GM19372 (cell line): ENCODE measurements around the gene ERCC3.

Source experiments
- ATAC-seq: cut with Tn5 transposase; IDR thresholded peaks from one replicate; pipeline ENCODE4 v1.9.1; 2021; ENCODE audit warnings: mild to moderate bottlenecking, low read depth, moderate library complexity; ENCODE audit not compliant: unreplicated experiment

Gene ERCC3

DNA sequence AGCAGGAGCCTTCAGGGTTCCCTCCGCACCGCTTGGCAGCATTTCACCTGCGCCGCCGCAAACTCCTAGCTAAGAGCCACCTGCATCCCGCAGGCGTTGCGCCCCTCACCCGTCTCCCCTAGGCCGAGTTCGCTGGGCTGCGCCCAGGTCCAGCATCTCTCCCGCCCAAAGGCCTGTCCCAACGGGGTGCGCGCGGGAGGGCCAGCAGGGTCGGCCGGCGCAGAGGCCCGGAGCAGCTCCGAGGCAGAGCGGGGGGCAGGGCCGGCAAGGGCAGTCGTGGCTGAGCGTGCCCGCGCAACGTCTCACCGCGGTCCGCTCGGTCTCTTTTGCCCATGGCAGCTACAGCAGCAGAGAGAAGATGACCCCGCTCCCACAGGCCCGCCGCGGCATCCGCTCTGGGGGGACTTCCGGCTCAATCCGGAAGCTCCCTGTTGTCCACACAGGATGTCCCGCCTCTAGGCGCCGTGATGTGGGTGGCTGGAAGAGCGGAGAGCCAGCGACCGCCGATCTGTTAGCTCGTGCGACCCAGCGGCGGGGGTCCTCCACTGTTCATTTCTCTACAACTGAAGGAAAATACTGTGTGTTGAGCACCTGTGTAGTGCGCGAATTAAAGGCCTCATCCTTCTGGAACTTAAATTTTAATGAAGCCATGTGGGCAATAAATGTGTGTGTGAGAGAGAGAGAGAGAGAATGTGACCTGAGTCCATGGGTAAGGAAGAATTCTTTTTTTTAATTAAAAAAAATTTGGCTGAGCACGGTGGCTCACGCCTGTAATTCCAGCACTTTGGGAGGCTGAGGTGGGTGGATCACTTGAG, at the start of gene ERCC3:
Gene ERCC3 (minus strand): TSS at position 397 of the 815 bp plus-strand sequence. CDS start 63 bp downstream, at position 334.
- ATAC-seq = peak; percentile 99

DNA sequence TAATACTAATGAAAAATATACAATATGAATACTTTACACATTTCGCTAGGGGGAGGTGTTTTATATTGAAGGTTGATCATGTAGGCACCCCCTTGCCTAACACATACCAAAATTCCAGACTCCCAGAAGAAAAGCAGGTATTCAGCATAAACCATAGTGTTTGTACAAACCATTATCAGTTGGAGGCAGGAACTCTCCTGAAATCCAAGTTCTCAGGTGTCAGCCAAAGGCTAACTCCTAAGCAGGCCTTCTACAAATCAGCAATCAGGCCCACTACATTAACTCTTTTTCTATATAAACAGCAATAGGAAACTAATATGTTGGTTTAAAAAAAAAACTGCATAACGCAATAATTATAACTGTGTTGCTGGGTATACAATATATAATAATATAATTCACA, 49.3 kb upstream of the ERCC3 start:
- no peak for ATAC-seq

DNA sequence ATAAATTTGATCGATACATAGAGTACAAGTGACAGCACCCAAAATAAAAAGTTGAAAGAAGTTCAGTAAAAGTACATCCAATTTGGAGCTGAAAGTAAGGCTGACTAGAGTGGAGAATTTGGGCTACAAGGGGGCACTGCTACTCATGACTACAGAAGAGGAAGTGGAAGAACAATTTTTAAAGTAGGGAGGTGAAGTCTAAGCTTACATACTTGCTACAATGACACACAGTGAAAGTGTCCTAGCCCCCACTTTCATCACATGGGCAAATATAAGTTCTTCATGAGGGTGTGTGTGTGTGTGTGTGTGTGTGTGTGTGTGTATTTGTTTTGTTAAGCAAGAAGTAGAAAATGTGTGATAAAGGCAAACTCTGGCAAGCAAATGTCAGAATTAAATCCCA, 48.2 kb upstream of the ERCC3 start:
- ATAC-seq = no peak

DNA sequence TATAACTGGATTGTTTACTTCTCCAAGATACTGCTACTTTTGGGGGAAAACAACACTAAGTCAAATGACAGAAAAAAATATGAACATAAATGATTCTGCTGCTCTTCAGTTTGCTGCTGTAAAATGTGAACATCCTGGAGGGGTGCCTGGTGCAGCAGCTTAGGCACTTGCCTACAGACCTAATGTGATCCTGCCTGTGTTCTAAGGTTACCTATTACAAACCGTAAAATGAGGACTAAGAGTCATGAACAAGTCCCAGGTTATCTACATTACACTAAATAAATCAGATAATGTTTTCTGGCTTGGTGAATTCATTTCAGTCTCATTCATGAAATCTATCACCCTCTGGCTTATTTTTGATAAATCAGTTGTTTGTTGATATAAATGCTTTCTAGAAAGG, 38.4 kb upstream of the ERCC3 start:
- ATAC-seq = no peak

DNA sequence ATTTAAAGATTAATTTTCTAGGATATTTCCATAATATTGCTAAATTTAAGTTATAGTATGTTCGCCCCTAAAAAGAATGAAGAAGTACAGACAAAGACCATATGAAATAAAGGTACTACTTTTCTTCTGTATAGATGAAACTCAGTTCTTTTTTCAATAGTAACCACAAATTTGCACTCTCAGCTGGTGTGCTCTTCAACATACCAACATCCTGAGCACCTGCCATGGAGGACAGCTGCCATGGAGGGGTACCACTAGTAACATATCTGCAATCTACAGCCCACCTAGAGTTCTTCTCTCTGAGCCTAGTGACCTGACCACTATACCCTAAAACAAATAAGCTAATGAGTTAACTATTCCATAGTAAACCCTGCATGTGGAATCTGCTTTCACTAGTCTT, 36.8 kb upstream of the ERCC3 start:
- no peak for ATAC-seq

DNA sequence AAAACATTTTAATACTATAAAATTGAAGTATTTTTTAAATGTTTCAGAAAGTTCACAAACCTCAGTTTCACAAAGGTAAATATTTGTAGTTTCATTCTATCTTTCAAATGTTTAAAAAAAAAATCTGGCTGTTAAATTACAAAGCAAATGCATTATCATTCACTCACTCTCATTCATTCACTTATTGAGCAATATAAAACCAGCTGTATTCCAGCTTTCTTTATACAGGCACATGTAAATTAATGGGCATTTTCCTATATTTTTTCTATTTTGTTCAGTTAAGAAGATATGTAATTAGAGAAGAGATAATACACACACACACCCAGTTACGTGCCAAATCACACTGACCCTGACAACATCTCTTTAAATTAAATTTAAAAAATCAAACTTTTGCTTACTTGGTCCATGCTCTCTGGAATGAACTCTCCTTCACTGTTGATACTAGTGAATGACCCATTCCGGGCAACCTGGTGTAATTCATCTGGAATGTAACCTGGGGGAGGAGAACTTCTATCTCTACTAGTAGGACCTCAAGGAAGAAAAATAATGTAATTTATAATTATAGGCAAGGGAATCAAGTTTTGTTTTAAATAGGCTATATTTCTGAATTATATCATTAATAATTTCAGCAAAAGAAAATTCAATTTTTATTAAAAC, 32.5 kb upstream of the ERCC3 start:
- no peak for ATAC-seq

GRCh38 chr2:127324635-127325034, 30.7 kb upstream of the ERCC3 start:
- ATAC-seq = no peak

DNA sequence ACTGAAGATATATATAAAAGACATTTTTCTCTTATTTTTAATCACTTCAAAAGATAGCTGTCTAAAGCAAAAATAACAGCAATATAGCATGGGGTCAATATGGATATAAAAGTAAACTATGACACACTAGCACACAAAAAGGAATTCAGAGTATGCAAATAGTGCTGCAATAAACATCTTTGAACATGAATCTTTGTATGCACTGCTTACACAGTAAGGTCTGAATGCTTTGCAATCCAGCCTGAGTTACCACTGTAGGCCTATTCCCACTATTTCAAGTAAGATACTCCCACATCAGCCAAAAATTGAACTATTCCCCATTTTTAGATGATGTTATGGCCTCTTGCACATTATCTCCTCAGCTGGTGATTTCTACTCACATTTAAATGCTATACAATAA, 27.4 kb upstream of the ERCC3 start:
- ATAC-seq = no peak

GRCh38 chr2:127320586-127321275, 26.8 kb upstream of the ERCC3 start:
- no peak for ATAC-seq

- no peak for ATAC-seq
Measured at GRCh38 chr2:127320067-127320466, 26.1 kb upstream of the ERCC3 start.

GRCh38 chr2:127314193-127314988, 20.4 kb upstream of the ERCC3 start:
- no peak for ATAC-seq

GRCh38 chr2:127313406-127313805, 19.5 kb upstream of the ERCC3 start:
- ATAC-seq = peak; percentile 92

DNA sequence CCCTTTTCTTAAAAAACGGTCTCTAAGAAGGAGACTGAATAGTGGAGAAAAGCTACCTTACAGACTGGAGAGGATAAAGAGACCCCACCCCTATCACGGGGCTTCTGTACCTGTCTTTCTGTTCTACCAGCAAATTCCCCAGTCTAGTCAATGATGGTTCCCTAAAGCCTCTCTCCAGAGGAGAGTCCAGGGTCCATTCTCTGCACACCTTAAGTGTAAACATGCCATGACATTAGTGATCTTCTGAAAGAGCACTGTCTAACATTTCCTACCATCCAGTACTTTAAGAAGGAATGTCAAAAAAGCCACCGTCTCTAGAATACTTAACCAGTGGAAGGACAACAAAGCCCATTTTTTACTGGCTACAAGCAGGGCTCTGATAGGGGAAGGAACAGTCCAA, 17.0 kb upstream of the ERCC3 start:
- ATAC-seq = no peak

GRCh38 chr2:127309468-127309867, 15.5 kb upstream of the ERCC3 start:
- ATAC-seq = no peak

DNA sequence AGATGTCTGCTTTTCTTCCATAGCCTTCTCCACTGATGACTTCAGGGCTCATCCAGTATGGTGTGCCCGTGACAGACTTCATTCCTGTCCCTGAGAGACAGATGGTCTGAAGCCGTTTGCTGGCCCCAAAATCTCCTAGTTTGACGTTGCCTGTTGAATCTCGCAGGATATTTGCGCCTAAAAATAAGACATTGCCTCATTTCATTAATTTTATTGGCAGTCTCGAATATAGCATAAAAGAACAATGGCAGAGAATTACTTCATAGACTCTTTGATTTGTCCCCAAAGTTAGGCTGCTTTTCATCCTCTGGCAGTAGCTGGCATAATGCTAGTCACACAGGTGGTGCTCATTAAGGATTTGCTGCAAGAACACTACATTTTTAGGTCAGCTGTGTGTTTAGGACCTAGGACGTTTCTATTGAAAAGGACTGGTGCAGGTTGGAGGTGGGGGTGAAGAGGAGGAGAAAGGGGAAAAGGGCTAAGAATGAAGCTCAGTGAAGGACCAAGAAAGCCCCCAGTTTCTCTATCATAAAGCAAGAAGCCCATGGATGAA, 14.7 kb upstream of the ERCC3 start:
- no peak for ATAC-seq

GRCh38 chr2:127305990-127306585, 12.1 kb upstream of the ERCC3 start:
- no peak for ATAC-seq

GRCh38 chr2:127302168-127302567, 8.2 kb upstream of the ERCC3 start:
- ATAC-seq = no peak

GRCh38 chr2:127293386-127293747, 577 bp downstream of the ERCC3 start:
- ATAC-seq = no peak

- no peak for ATAC-seq
Measured at GRCh38 chr2:127288274-127288673, 5.7 kb downstream of the ERCC3 start.

DNA sequence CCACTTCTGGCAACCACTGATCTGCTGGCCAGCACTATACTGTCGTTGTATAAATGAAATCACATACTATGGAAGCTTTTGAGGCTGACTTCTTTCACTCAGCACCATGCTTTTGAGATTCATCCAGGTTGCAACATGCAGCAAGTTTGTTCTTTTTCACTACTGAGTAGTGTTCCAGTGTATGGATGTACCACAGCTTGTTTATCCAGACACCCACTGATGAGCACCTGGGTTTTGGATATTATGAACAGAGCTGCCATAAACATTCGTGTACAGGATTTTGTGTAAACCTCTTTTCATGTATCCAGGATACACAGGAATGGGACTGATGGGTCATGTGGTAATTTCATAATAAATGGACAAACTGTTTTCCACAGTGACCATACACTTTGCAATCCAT, 10.7 kb downstream of the ERCC3 start:
- no peak for ATAC-seq
